Renal pelvis (tissue), 4 donors: ENCODE results near the gene TNFRSF19. TPM values are rescaled to one million over a fixed set of nuclear protein-coding genes. Genes with fewer than 3 reads are reported as not detected.
A peak's percentile ranks its signal among the peaks of the same experiment; 100 is the strongest.

Experiments used
- DNase-seq: peaks from one replicate; pipeline ENCODE4 v3.0.0-alpha.2; 2013
- polyA plus RNA-seq, 3 donors: library from polyadenylated mRNA; unstranded; fragments of 120-200 nt; gene quantifications; one replicate each; pipeline ENCODE4 v1.2.1, GENCODE V29; 2013; ENCODE audit not compliant: insufficient read length in 3 of 3

Gene TNFRSF19
- polyA plus RNA-seq, 3 donors = 46.6 to 51.2 (median 46.7) TPM

GRCh38 chr13:23680845-23681669 lies 110.8 kb downstream of the TNFRSF19 start:
- no peak for DNase-seq

- no peak for DNase-seq
Measured at GRCh38 chr13:23683084-23683483, 112.9 kb downstream of the TNFRSF19 start.

GRCh38 chr13:23684647-23685046 lies 114.4 kb downstream of the TNFRSF19 start:
- no peak for DNase-seq

GRCh38 chr13:23685416-23685815 lies 115.2 kb downstream of the TNFRSF19 start:
- no peak for DNase-seq

- no peak for DNase-seq
Measured at GRCh38 chr13:23686948-23687347, 116.7 kb downstream of the TNFRSF19 start.

- DNase-seq = no peak
Measured at GRCh38 chr13:23687614-23688013, 117.4 kb downstream of the TNFRSF19 start.

GRCh38 chr13:23688336-23688735 lies 118.1 kb downstream of the TNFRSF19 start:
- DNase-seq = no peak

GRCh38 chr13:23690668-23691067 lies 120.5 kb downstream of the TNFRSF19 start:
- DNase-seq = no peak

- DNase-seq = no peak
Measured at GRCh38 chr13:23692816-23693215, 122.6 kb downstream of the TNFRSF19 start.

- no peak for DNase-seq
Measured at GRCh38 chr13:23695196-23695595, 125.0 kb downstream of the TNFRSF19 start.

GRCh38 chr13:23695711-23696464 lies 125.7 kb downstream of the TNFRSF19 start:
- DNase-seq = peak; percentile 41

- DNase-seq = no peak
Measured at GRCh38 chr13:23696610-23697009, 126.4 kb downstream of the TNFRSF19 start.

- DNase-seq = no peak
Measured at GRCh38 chr13:23697772-23698313, 127.6 kb downstream of the TNFRSF19 start.

- DNase-seq = no peak
Measured at GRCh38 chr13:23699271-23699670, 129.1 kb downstream of the TNFRSF19 start.

GRCh38 chr13:23701186-23701585 lies 131.0 kb downstream of the TNFRSF19 start:
- no peak for DNase-seq

- DNase-seq = no peak
Measured at GRCh38 chr13:23701636-23702035, 131.4 kb downstream of the TNFRSF19 start.

- DNase-seq = no peak
Measured at GRCh38 chr13:23703246-23703860, 133.1 kb downstream of the TNFRSF19 start.

GRCh38 chr13:23705583-23705982 lies 135.4 kb downstream of the TNFRSF19 start:
- peak; percentile 63 for DNase-seq

- DNase-seq = no peak
Measured at GRCh38 chr13:23707674-23708073, 137.5 kb downstream of the TNFRSF19 start.

GRCh38 chr13:23709536-23709935 lies 139.3 kb downstream of the TNFRSF19 start:
- DNase-seq = no peak

- no peak for DNase-seq
Measured at GRCh38 chr13:23710366-23710765, 140.2 kb downstream of the TNFRSF19 start.

GRCh38 chr13:23711355-23711754 lies 141.1 kb downstream of the TNFRSF19 start:
- DNase-seq = no peak
